HL-60 (cell line): ENCODE results near the gene ADPRHL1.

Experiments used
- CTCF ChIP-seq: IDR thresholded peaks from one replicate; pipeline ENCODE4 v1.5.1; 2011; ENCODE audit warnings: low read length, control low read depth, inconsistent platforms; ENCODE audit not compliant: insufficient read depth
- GABPA ChIP-seq: IDR thresholded peaks from 2 replicates; pipeline ENCODE4 v1.6.1; 2012; ENCODE audit warnings: low read depth
- POLR2AphosphoS5 ChIP-seq: IDR thresholded peaks from 2 replicates; pipeline ENCODE4 v1.6.1; 2012; ENCODE audit warnings: low read depth
- REST ChIP-seq: IDR thresholded peaks from 2 replicates; pipeline ENCODE4 v1.6.1; 2012; ENCODE audit warnings: low read depth; ENCODE audit not compliant: insufficient replicate concordance

GRCh38 chr13:113415032-113415431, 38.3 kb downstream of the ADPRHL1 start:
- TF ChIP-seq CTCF (no peak), POLR2AphosphoS5 (no peak), REST (no peak), GABPA (no peak)
